GM12874 (cell line): Measurements from ENCODE around the gene WNT3A.

Source experiments
- CTCF ChIP-seq: IDR thresholded peaks from 2 replicates; pipeline ENCODE4 v1.5.1; 2011; ENCODE audit warnings: low read depth, mild to moderate bottlenecking, control low read depth, low read length, moderate library complexity; ENCODE audit not compliant: insufficient read depth

Gene WNT3A

DNA sequence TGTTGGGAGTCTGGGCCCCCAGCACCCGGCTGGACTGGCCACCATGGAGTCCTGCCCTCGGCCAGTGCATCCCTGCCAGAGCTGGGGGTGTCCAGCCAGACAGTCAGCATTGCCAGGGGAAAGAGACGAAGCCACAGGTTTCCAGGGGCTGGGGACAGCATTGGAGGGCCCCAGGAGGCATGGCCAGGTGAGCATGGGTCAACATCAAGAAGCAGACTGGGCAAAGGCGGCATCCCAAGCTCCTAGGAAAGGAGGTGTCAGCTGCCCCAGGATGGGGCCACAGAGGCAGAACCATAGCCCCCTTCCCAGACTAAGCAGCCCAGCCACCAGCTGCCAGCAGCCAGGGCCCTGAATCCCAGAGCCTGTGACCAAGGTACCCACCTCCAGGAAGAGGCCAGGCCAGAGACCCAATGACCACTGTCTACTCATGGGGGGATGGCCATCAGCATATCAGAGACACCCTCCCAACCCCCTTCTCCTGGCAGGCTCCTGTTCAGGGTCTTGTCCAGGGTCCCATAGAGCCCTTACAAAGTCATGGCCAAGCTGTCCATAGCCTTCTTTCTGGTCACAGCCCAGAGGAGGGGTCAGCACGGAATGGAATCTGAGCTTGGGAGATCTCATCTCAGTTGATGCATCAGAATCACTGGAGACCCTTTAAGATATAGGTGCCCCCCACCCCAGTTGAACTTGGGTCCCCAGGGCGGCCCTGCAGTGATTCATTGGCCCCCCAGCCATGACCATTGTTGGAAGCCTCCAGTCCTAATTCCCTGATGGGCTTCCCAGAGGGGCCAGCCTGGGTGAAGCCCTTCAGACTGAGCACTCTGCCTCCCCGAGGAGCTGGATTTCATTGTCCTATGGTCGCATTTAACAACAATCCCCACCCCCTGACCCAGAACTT is 32.5 kb downstream of the WNT3A start:
- no peak for TF ChIP-seq CTCF

DNA sequence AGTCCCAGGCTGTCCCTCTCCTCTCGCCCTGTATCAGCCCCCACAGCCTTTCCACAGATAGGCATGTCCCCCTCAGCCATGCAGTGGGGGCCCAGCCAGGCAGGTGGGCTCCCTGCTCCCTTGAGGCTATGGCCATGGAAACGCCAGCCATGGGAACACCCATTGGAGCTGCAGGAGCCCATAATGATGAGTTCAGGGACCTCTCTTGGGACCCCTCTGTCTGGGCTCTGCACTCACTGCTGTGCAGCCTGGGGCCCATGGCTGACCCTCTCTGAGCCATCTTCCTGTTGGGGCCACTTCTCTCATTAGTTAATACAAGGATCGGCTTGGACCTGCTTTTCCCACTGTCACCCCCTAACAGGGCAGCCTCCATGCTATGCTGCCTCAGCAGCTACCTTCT is 33.2 kb downstream of the WNT3A start:
- TF ChIP-seq CTCF: no peak

- no peak for TF ChIP-seq CTCF
These were observed 34.5 kb downstream of the WNT3A start for GRCh38 chr1:228041316-228041715.

DNA sequence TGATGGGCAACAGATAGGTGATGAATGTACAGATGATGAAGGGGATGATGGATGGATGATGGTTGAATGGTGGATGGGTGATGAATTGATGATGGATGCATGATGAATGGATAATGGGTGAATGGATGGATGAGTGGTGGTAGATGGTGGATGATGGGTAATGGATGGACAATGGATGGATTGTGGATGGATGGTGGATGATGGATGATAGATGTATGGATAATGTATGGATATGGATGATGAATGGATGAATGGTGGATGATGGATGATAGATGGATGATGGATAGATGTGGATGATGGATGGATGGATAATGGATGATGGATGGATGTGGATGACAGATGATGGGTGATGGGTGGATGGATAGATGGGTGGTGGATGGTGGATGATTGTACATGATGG is 35.7 kb downstream of the WNT3A start:
- TF ChIP-seq CTCF: no peak

DNA sequence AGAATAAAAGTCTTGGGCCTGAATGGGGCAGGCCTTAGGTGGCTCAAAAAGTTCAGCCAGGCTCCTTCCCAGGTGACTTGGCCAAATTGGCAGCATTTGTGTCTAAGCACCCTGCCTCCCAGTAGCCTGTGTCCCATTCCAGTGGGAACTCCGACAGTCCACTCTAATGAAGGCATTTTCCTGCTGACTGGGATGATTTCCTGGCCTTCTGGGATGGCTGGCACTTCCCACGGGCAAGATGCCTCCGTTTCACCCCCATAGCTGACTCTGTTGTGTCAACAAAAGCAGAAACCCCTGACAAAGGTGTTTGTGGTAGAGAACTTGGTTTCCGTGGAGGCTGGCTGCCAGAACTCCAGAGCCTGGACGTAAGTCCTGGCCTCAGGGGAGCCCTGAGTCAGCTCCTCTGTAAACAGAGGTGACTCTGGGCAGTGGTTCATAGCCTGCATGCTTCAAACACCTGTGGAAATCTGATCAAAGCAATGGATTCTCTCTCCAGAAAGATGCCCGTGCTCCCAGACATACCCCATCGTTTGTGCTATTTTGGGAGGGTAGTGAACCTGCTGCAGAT is 36.6 kb downstream of the WNT3A start:
- no peak for TF ChIP-seq CTCF

- no peak for TF ChIP-seq CTCF
These were observed 38.2 kb downstream of the WNT3A start for GRCh38 chr1:228044961-228045360.

GRCh38 chr1:228045405-228045804 is 38.6 kb downstream of the WNT3A start:
- no peak for TF ChIP-seq CTCF
